ENCODE measurements around the gene CDH5. TPM values are rescaled to one million over a fixed set of nuclear protein-coding genes. Genes with fewer than 3 reads are reported as not detected.
"Not testable (repeated sequence)": the region's sequence is repeated elsewhere in the genome, so short reads cannot be mapped to it uniquely, and the experiment has no call there.

CDH5 gene
- total RNA-seq, 1 experiment from 2014 or later = 1.8 TPM

DNA sequence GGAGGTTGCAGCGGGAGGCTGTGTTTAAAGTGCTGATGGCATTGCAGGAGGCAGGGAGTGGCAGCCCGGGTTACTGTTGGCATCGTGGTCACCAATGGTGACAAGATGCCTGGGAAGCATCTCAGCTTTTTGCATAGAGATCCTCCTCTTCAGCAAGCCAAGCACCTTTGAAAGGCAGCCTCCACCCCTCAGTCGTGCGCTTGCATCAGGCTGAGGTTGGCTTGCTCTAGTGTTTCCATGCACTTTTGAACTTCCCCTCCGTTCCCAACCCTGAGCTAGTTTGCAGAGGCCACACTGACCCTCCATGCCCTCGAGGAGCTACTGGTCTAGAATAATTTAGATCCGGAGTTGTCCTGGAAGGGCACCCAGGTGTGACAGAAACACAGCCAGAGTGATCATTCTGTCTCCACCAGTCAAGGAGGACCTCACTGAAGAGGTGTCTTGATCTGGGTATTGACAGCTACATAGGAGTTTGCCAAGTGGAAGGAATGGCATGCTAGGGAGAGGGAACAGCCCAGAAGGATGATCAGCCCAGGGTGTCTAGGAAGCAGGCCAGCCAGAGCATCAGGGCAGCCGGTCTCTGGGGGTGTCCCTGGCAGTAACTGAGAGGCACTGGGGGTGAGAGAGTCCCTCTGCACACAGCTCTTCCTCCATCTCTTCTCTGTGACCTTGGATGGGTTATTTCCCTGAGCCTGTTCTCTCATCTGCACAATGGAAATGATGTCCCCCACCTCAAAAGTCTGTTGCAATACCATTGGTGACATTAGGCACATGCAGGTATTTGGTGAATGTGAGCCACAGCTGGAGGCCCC lies 68.3 kb downstream of the CDH5 start:
- Histone ChIP-seq H3K4me3 (no peak overlapping the region), H3K9me3 (no peaks in the 10 kb centered on the region), H3K27me3 (no peaks in the 10 kb centered on the region), H3K36me3 (no peaks in the 10 kb centered on the region)
- no peak for DNase-seq

DNA sequence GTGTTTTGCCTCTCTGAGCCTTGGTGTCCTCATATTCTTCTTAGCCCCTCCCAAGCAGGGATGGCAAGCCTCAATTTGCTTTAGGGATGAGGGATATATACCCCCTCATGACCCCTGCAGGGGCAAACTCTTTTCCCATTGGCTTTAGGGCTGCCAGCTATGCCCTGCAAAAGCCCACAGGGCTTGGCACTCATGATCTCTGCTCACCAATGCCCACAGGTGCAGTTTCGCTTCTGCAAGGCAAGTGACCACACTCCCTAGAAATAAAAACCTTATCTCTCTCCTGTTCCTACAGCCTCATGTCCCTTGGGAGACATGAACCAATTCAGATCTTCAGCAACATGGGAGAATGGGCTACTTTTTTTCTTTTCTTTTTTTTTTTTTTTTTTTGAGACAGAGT lies 69.4 kb downstream of the CDH5 start:
- Histone ChIP-seq H3K4me3 (no peak overlapping the region), H3K36me3 (no peaks in the 10 kb centered on the region), H3K9me3 (no peaks in the 10 kb centered on the region), H3K27me3 (no peaks in the 10 kb centered on the region)
- no peak for DNase-seq

DNA sequence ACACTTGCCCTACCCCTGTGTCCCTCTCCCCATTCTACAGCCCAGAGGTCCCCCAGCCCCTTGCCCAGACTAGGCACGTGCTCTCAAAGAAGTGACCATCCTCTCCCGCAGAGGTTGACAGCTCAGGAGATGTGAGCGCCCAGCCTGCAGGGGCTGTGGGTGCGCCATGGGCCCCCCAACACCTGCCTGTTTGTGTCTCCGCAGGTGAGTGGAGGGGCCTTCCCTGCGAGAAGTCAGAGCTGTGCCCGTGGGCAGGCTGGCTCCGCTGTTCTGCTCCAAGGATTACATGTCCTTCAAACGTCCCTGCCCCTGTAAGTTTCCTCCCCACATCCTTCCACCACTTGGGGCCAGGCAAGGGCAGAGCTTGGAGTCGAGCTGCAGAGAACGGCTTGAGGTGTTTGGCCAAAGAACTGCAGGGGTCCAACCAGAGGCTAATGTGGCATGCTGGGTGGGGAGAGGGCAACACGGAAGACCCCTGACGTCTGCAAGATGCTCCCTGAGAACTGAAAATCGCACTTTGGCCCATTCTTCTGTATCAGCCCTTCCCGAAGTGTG lies 71.0 kb downstream of the CDH5 start:
- Histone ChIP-seq H3K4me3 (no peak overlapping the region), H3K36me3 (no peaks in the 10 kb centered on the region), H3K9me3 (no peaks in the 10 kb centered on the region), H3K27me3 (no peaks in the 10 kb centered on the region)
- DNase-seq = no peak

DNA sequence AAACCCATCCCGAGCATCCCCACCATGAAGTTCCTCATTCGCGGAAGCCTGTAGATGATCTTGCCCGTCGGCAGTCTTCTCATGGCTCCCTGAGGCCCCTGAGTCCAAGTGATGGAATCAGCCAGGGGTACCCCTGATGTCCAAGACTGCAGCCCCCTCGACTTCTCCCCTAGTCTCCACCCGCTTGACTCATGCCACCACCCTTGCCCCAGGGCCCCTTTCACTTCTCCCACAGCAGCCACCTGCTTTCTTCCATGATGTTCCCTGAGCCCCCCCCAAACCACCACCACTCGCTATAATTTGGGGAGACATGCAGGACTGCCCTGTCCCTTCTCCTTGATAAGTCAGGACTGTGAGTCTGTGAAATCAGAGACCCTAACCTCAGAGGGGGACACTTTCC lies 72.0 kb downstream of the CDH5 start:
- no peak overlapping the region for H3K4me3 ChIP-seq
- no peak for DNase-seq
- H3K36me3 ChIP-seq = no peaks in the 10 kb centered on the region
- no peaks in the 10 kb centered on the region for H3K27me3 ChIP-seq
- no peaks in the 10 kb centered on the region for H3K9me3 ChIP-seq

DNA sequence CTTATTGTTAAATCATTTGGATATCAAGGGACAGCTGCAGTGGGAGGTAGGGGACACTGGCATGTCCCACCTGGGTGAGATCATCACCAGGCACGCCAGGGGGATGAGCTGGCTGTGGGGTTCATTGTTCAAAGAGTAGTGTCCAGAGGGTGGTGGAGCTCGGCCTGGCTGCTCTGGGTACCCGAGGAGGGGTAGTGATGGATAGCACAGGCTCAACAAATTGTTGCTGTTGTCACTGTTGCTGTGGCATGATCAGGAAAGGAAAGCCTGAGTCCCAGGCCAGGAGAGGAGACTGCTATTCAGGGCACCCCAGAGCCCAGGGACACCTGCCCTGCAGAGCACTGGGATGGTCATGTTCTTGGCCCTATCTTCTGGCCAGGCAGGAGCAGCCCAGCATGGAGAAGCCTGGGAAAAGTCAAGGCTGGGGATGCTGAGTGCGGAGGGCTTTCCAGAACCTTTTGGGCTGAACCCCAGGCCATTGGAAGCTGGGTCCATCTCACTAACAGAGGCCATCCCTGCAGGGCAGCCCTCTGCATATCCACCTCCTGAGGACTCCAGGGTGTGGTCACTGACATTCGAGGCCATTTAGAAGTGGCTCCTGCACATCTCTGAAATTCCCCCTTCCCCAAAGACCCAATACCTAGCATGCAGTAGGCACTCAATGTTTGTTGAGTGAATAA lies 72.7 kb downstream of the CDH5 start:
- Histone ChIP-seq H3K4me3 (no peak overlapping the region), H3K27me3 (no peaks in the 10 kb centered on the region), H3K9me3 (no peaks in the 10 kb centered on the region), H3K36me3 (no peaks in the 10 kb centered on the region)
- no peak for DNase-seq

DNA sequence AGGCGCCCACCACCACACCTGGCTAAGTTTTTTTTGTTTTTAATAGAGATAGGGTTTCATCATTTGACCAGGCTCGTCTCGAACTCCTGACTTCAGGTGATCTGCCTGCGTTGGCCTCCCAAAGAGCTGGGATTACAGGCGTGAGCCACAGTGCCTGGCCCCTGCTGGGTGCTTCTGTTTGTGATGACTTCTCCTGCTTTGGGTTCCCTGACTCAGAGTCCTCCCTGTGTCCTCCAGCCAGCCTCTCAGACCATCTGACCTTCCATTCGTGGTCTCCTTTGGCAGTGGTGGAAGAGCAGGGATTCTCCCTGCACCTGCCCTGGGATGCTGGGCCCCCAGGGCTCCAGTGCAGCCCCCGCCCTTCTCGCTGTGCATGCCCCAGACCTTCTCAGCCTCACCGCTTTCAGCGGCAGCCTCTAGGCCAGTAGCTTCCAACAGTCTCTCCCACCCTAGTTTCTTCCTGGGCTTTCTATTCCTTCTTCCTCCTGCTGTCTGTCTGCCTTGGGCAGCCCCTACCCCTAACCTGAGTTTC lies 73.8 kb downstream of the CDH5 start:
- no peak for DNase-seq
- Histone ChIP-seq H3K36me3 (no peaks in the 10 kb centered on the region), H3K9me3 (no peaks in the 10 kb centered on the region), H3K27me3 (no peaks in the 10 kb centered on the region), H3K4me3 (no peak overlapping the region)

DNA sequence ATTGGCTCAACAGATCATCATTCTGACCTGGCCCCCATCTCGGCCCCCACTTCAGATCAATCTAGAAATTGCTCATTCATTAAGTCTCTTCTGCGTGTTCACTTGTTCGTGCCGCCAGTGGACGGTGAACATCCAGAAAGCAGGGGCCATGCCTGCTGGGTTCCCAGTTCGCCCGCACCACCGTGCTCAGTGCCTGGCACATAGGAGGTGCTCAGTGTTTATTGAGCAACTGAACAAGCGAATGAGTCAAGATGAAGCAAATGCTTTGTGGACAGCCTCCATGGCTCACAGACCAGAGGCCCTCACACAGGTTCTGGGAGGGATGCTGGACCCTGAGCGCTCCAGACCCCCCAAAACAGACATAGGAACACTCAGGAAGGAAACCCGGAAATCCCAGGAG lies 74.5 kb downstream of the CDH5 start:
- Histone ChIP-seq H3K36me3 (no peaks in the 10 kb centered on the region), H3K4me3 (no peak overlapping the region), H3K27me3 (no peaks in the 10 kb centered on the region), H3K9me3 (no peaks in the 10 kb centered on the region)
- no peak for DNase-seq

DNA sequence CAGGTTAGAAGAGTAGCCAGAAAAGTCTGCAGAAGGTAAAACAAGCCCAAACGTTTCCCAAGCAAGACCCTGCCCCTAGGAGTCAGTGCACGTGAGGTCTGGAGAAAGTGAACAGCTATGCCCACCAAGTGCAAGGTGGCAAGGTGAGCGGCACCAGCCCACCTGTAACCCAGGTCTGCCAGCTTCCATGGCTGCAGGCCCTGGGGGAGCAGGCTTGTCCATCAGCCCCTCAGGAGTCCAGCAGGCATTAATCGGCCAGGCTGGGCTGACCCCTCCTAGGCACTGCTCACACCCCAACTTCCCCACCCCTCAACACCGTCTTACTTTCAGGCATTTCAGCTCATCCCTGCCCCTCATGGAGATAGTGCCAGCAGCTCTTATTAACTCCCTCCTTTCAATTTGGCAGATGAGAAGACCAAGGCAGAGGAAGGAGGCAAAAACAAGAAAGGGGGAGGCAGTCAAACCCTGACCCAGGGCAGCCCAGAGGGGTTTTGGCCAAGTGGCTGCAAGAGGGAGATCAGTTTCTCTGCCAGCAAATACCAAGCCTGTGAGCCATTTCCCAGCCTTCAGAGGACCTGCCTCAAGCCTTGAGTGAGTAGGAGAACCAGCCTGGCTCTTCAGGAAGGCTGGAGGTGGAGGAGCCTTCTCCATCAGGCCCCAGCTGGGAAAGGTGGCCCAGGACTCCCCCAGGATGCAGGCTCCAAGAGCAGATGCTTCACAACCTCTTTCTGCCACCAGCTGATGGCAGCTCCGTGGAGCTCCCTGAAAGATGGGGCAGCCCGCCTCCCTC lies 75.3 kb downstream of the CDH5 start:
- Histone ChIP-seq H3K4me3 (no peak overlapping the region), H3K9me3 (no peaks in the 10 kb centered on the region), H3K27me3 (no peaks in the 10 kb centered on the region), H3K36me3 (no peaks in the 10 kb centered on the region)
- DNase-seq = peak; percentile 84

DNA sequence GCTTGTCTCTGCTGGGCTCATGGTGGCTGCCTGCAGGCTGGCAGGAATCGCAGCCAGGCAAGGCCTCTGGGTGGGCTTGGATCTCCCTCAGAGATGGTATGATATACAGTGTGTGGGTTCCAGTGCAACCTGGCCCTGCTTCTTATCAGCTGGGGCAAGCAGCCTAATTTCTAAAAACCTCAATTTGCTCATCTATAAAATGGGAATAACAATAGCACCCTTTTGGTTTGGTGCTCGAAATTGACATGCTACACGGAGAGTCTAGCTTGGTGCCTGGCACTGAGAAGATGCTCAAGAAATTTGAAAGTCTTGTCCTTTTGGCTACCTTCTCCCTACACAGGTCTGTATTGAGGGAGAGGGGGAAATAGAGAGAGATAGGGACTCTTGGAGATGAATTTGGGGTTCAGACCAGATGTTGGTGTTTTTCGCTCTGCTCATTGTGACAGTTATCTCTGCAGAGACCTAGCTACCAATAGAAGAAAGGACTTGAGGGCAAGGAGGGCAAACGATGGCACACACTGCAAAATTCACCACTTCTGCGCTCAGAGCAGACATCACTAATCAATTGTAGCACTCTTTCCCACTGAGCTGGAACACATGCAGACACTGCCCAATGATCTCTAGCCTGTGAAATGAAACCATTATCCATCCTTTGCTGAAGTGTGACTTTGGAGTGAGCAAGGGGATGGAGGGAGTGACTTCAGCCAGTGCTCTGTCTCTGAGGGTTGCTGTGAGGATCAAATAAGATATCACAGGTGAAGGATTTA lies 76.2 kb downstream of the CDH5 start:
- Histone ChIP-seq H3K9me3 (no peaks in the 10 kb centered on the region), H3K27me3 (no peaks in the 10 kb centered on the region), H3K36me3 (no peaks in the 10 kb centered on the region), H3K4me3 (no peak overlapping the region)
- no peak for DNase-seq

DNA sequence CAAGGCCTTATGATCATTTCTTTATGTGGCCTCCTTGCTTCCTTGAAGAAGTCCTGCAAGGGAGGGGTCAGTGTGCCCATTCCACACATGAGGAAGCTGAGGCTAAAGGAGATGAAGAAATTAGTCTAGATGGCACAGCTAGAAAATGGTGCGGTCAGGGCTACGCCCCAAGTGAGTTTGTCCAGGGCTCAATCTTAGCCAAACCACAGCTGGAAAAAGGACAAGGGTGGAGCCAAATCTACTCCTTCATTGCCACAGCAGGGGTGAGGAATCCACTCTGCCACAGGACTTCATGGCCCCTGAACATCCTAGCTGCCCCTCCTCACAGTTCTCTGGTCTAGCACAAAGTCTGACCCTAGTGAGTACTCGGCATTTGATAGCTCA lies 76.8 kb downstream of the CDH5 start:
- Histone ChIP-seq H3K36me3 (no peaks in the 10 kb centered on the region), H3K27me3 (no peaks in the 10 kb centered on the region), H3K4me3 (no peak overlapping the region), H3K9me3 (no peaks in the 10 kb centered on the region)
- peak; percentile 59 for DNase-seq

DNA sequence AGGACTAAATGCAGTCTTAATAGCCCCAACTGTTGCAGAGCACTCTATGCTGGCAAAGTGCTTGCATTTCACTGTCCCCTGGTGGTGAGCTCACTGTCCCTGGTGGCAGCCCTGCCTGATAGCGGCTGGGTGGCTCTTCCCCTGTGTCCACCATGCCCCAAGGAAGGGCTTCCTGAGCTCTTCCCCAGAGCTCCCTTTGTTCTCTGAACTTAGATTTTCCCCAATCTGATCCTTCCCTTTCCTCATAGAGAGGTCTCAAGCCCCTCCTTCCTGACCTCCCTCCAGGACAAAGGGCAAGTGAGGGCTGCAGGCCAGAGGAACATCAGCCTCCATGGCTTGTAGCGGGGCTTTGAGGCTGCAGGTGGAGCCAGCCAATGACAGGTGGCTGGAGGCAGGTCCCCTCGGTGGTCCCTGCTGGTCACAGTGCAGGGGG lies 77.6 kb downstream of the CDH5 start:
- Histone ChIP-seq H3K4me3 (no peak overlapping the region), H3K9me3 (no peaks in the 10 kb centered on the region), H3K36me3 (no peaks in the 10 kb centered on the region), H3K27me3 (no peaks in the 10 kb centered on the region)
- DNase-seq = no peak

DNA sequence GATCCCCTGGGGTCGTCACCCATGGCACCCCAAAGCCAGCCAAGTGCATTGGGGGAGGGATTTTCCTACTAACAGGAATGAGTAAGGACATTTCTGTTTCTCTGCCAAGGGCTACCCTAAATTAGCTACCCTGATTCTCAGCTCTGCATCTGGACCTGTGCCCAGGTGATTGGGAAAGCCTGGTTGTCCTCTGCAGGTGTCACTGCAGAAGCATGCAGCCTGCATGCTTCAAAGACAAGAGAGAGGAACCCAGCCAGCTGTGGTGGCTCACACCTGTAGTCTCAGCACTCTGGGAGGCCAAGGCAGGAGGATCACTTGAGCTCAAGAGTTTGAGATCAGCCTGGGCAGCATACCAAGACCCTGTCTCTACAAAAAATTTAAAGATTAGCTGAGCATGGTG lies 80.2 kb downstream of the CDH5 start:
- H3K27me3 ChIP-seq = no peaks in the 10 kb centered on the region
- H3K36me3 ChIP-seq = no peaks in the 10 kb centered on the region
- H3K4me3 ChIP-seq = no peak overlapping the region
- H3K9me3 ChIP-seq = no peaks in the 10 kb centered on the region
- no peak for DNase-seq

DNA sequence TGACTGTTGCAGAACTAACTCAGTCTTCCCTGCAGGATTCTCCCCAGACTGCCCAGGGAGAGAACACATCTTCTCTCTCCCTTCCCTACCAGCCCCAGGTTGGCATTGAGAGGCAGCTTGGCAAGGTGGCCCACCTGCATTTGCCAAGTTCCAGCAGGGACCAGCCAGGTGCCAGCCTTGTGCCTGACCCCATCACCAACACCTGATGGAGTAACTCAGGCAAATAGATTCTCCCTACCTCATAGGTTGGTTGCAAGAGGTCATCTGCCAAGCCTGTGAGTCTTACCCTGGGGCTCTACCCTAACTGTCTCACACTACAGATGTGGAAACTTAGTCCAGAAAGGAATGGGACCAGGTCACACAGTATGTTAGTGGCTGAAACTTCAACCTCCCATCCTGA lies 81.0 kb downstream of the CDH5 start:
- Histone ChIP-seq H3K9me3 (no peaks in the 10 kb centered on the region), H3K4me3 (no peak overlapping the region)

DNA sequence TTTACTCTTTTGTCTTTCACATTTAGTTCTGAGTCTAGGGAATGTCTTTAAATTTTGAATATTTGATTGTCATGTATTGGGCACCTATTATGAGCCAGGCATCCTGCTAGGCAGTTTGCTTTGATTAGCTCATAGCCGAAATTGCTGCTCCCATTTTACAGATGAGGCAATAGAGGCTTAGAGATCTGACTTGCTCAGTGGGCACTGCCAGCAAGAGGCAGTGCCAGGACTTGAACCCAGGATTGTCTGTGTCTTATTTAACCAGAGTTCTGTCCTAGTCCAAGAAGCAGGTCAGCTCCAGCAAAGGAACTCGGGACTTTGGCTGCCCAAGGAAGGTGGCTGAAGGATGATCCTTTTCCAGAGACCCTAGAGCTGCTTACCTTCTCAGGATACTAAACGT lies 85.1 kb downstream of the CDH5 start:
- Histone ChIP-seq H3K9me3 (no peaks in the 10 kb centered on the region), H3K27me3 (no peaks in the 10 kb centered on the region), H3K36me3 (no peaks in the 10 kb centered on the region), H3K4me3 (no peak overlapping the region)
- no peak for DNase-seq

More for the DNA sequence above, 81.0 kb downstream of the CDH5 start:
- Histone ChIP-seq H3K36me3 (no peaks in the 10 kb centered on the region), H3K27me3 (no peaks in the 10 kb centered on the region)
- DNase-seq = no peak

DNA sequence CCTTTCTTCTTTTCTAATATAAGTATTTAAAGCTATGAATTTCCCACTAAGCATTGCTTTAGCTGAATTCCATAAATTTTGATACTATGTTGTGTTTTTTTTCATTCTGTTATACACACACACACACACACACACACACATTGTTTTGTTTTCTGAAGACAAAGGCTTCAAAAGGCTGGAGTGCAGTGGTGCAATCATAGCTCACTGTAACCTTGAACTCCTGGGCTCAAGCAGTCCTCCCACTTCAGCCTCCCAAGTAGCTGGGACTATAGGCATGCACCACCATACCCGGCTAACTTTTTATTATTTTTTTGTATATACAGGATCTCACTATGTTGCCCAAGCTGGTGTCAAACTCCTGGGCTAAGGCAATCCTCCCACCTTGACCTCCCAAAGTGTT lies 86.7 kb downstream of the CDH5 start:
- not testable (repeated sequence) for H3K36me3 ChIP-seq, H3K27me3 ChIP-seq, DNase-seq, H3K4me3 ChIP-seq, H3K9me3 ChIP-seq
